G401.6 (cell line): ENCODE results near the gene APCDD1L.
"Not testable (repeated sequence)": the region's sequence is repeated elsewhere in the genome, so short reads cannot be mapped to it uniquely, and the experiment has no call there.

Source experiments
- FAIRE-seq: peaks from 2 replicates; lab custom pipeline; 2012; peaks lifted over from hg19 to GRCh38; lab: Jason Lieb, UNC

The APCDD1L gene

GRCh38 chr20:58513580-58514285 lies 1.5 kb downstream of the APCDD1L start:
- no peak for FAIRE-seq

- no peak for FAIRE-seq
These were observed 2.2 kb downstream of the APCDD1L start for GRCh38 chr20:58512808-58513552.

- FAIRE-seq, result no peak
These were observed 3.3 kb downstream of the APCDD1L start for GRCh38 chr20:58511861-58512260.

- no peak for FAIRE-seq
These were observed 3.8 kb downstream of the APCDD1L start for GRCh38 chr20:58511364-58511763.

GRCh38 chr20:58510921-58511320 lies 4.3 kb downstream of the APCDD1L start:
- FAIRE-seq, result no peak

- FAIRE-seq, result no peak
These were observed 6.3 kb downstream of the APCDD1L start for GRCh38 chr20:58508762-58509395.

GRCh38 chr20:58506999-58507398 lies 8.2 kb downstream of the APCDD1L start:
- FAIRE-seq, result not testable (repeated sequence)

- no peak for FAIRE-seq
These were observed 10.6 kb downstream of the APCDD1L start for GRCh38 chr20:58504566-58504965.

GRCh38 chr20:58503668-58504067 lies 11.5 kb downstream of the APCDD1L start:
- no peak for FAIRE-seq

GRCh38 chr20:58500256-58500655 lies 14.9 kb downstream of the APCDD1L start:
- FAIRE-seq, result no peak

- no peak for FAIRE-seq
These were observed 16.6 kb downstream of the APCDD1L start for GRCh38 chr20:58498470-58499068.

GRCh38 chr20:58497724-58498469 lies 17.3 kb downstream of the APCDD1L start:
- no peak for FAIRE-seq

GRCh38 chr20:58497076-58497641 lies 18.0 kb downstream of the APCDD1L start:
- no peak for FAIRE-seq

- no peak for FAIRE-seq
These were observed 18.8 kb downstream of the APCDD1L start for GRCh38 chr20:58496429-58496769.

- FAIRE-seq, result no peak
These were observed 19.4 kb downstream of the APCDD1L start for GRCh38 chr20:58495623-58496428.

GRCh38 chr20:58494923-58495622 lies 20.1 kb downstream of the APCDD1L start:
- FAIRE-seq, result no peak

GRCh38 chr20:58492795-58493524 lies 22.2 kb downstream of the APCDD1L start:
- FAIRE-seq, result no peak

GRCh38 chr20:58492074-58492718 lies 23.0 kb downstream of the APCDD1L start:
- no peak for FAIRE-seq

GRCh38 chr20:58486207-58486606 lies 29.0 kb downstream of the APCDD1L start:
- no peak for FAIRE-seq
